HuH-7 (cell line): ENCODE measurements around the gene NELL1.

ENCODE experiments used
- DNase-seq: peaks from one replicate; pipeline ENCODE4 v3.0.0; 2011; ENCODE audit warnings: low spot score

The NELL1 gene

DNA sequence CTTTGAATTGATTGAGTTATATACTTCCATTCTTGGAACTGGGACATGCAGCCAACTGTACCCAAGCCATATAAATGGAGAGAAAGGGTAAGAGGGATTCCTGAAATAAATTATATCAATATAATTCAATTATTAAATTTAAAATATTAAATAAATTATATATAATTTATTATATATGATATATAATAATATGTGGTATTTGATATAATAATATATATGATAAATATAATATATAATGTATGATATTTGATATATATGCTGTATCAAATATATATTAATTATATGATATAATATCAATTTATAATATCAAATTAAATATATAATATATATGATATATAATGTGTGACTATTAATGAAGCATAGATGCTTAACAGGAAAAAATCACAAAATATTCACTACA lies 677.0 kb downstream of the NELL1 start:
- no peak for DNase-seq

DNA sequence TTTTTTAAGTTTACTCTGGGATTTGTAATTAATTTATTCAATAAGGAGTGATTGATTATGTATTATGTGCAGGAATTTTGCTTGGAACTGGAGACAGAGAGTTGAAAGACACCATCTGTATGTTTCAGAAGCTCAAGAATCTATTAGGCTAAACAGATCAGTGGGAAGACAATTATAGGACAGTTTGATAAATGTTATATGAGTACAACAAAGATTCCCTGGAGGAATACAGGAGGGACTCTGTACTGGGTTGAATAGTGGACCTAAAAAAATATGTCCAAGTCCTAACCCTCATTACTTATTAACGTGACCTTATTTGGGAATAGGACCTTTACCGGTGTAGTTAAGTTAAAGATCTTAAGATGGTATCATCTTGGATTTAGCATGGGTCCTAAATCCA lies 681.2 kb downstream of the NELL1 start:
- DNase-seq, result no peak

DNA sequence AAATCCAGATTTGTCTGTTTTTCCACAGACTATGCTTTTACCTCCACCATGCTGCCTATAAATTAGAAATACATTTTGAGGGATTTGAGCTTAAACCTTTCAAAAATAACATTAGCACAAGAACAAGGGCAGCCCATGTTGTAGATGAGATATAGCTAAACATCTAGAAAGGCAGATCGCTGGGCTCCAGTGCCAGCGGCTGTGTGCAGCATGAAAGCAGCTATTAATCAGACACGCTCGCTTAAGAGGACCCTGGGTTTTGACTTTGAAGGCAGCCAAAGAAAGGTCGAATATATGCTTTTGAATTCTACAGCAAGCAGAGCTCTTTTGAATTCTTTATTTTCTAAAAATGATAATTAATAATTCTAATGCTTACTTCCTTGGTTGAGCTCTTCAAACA lies 684.0 kb downstream of the NELL1 start:
- no peak for DNase-seq

DNA sequence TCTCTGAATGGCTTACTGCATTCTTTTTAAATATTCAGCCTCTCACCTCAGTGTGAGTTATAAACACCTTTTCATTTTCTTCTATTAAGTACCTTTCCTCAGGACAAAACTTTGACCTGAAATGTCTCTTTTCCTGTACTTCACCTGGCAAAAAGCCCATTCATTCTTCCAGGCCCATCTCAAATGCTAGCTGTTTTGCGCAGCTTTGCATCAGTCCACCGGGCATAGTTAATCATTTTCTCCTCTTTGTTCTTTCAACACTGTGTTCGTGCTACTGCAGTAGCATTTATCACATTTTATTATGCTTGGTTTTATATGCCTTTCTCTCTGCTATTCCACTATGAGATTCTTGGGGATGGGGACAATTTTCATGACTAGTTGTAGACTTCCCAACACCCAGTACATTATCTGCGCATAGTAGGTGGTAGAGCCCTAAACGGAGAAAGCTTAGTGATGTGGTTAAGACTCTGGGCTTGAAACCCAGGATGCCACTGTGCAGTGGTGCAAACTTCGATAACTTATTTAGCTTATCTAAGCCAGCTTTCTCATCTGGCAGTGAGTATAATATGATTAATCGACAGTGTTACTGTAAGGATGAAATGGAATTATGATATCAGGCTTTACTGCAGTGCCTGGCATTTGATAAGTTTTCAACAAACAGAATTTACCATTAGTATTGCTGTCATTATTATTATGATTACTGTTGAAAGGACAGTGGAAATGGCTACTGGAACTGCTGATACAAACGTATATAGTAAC lies 695.7 kb downstream of the NELL1 start:
- no peak for DNase-seq

DNA sequence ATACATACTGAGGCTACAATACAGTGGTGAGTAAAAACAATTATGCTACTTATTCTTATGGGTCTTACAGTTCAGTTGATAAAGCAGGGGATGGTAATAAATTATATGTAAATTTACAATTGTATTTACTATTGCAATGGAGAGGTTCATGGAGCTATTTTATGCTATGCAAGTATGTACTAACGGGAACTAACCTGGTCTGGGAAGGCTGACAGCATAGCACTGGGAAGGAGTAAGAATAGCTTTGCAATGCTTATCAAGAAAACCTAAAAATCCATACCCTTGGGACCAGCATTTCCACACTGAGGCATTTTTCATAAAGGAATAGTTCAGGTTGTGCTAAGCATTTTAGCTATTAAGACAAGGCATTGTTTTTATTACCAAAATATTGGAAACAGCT lies 700.6 kb downstream of the NELL1 start:
- DNase-seq, result no peak

DNA sequence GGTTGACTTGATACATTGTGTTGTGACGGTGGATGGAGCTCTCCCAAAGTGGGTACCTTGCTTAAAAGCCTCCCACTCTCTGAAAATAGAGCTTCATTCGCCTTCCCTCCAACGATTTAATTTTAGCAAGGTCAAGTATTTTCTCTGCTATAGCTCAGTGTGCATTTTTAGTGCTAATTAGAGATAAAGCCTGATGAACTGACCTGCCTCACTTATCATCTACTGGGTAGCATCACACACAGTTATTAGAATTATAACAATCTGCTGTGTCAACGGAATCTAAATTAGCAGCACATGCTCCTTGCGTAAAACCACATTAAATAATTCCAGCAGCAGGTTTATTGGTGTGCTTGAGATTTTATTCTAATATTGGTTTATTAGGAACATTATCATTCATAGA lies 701.7 kb downstream of the NELL1 start:
- no peak for DNase-seq

DNA sequence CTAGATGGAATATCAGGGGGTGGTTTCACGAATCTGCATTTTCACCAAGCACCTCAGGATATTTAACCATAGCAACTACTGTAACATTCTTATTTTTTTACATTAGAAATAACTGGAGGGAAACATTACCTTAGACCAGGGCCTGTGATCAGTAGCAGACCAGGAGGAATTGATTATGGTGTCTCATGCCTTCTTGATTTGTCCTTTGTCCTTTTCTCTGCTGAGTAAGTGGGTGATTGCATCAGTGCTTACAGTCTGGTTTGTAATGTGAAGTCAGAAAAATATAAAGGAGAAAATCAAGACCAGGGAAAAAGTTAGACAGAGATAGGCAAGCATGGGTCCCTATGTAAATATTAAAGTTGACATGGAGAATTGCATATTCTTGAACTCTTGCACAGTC lies 703.3 kb downstream of the NELL1 start:
- DNase-seq, result no peak

DNA sequence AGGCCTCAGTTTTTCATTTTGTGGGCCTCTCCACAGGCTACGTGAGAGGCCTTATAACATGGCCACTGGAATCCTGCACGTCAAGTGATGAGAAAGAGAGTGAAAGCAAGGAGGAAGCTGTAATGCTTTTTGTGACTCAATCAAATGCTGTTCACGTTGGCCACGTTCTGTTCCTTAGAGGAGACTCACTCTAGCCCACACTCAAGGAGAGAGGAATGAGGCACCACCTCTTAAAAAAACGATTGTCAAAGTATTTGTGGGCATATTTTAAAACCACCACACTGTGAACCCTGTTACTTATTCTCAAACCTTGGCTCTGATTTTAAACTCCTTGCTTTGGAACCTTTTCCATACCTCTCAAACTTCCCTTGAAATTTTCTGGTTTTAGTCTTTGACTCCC lies 705.0 kb downstream of the NELL1 start:
- no peak for DNase-seq

DNA sequence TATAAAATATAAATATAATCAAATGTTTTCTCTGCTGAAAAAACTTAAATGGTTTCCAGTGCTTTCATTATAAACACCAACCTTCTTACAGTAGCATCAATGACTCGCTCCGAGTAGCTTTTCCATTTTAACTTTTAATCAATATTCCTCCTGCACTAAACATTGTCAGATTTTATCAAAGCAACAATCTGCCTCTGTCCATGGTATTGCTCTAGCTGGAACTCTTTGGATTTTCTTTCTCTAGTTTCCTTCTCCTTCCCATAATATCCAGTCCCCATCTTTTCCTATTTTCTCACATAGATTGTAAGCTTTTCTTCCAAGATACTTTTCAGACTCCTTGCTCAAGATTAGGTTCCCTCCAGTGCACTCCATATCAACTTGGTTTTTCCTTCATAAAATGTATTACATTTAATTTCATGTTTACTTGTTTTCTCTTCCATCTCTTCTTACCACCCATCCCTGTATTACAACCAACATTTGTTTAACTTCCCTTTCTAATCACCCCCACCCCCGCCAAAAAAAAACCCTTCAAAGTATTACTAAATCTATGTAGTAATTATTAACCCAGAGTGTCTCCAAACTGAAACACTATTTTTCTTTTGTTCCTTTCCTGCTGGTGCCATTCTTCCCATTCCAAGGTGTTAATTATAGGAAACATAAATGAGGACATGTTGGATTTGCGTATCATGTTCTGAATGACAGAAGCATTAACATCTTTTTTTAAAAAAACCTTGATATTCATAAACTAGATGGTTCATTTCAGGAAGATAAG lies 716.5 kb downstream of the NELL1 start:
- no peak for DNase-seq

DNA sequence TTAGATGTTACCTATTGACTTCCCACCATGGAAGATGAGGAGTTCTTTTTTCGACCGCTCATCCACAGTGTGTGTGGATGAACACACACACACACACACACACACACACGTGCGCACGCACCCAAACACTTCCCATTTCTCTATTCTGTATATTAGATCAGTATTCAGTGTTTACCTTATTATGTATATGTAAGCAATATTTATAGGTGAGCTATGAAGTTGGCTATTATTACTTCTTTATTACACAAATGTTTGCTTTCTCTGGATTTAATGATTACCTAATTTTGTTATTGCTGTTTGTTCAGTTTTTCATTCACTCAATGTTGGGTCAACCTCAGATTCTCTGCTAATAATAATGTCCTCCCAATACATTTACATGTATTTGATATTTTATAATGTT lies 721.0 kb downstream of the NELL1 start:
- no peak for DNase-seq

DNA sequence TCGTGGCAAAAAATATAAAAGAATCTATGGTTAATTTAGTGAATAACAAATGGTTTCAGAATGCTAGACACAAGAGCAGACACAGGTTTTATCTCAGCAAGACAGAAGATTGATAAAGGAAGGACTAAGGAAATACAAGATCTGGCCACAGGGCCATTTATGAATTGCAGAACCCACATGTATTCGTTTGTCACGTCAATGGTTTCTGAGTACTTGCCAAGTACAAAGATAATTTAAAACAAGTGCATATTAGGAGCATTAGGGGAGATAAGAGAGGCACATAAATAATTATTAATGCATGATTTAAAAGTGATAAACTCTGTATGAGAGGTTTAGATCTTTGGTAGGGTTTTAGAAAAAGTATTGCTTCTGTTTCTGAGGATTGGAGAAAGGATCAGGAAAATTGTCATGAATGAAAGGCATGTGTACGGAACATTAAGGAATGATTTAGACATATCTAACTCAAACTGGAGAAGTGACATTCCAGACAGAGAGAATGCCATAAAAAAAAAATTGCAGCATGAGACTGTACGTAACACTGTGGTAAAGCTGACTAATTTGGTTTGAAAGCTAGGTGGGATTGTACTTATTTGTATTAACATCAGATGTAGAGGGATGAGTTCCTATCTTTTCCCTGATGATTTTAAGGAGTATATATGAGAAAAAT lies 727.1 kb downstream of the NELL1 start:
- DNase-seq, result no peak

DNA sequence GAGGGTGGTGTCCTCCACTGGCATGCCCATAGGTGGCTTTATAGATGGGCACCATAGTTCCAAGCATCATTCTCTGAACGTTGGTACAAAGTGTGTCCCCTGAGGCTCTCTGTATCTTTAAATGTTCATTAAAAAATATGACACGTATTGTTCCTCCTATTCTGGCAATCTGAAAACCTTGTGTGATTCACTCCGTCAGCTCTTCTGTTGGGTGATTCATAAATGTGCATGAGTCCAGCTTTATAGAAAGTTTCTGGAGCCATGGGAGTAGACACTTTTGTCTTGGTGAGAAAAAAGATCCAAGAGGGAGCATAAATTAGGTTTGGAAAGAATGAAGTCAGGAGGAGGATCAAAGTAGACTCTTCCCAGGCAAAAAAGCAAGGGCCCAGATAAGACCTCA lies 728.8 kb downstream of the NELL1 start:
- no peak for DNase-seq

DNA sequence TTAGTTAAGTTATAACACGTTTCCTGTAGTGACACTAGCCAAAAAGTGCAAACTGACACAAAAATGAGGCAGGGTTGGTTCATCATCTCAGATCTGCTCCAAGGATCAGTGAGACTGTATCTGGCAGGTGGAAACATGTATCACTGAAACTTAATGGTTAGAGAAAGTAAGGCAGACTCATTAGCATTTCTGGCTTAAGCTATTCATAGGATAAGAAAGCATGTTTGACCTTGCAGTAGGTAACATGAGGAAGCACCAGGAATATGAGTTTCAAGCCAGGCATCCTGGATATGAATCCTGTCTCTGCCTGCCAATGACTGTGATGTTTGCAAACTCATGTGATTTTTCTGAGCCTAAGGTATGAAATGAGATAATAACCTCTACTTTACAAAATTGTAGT lies 732.1 kb downstream of the NELL1 start:
- no peak for DNase-seq

DNA sequence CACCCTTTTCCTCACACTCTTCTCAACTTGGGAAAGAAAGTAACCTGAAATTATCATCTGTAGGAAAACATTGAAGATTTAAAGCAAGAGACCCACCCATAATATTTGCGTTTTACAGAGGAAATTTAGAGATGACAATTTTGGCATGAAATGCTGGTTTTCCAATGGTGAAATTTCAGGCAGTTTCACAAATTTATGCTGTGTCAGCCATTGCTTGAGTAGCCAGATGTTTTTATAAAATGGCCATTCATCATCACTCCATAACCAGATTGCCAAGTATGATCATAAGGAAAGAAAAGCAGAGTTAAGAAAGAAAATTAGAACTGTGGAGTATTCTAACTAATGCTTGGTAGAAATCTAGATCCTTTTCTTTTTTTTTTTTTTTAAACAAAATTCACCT lies 732.9 kb downstream of the NELL1 start:
- DNase-seq, result no peak

DNA sequence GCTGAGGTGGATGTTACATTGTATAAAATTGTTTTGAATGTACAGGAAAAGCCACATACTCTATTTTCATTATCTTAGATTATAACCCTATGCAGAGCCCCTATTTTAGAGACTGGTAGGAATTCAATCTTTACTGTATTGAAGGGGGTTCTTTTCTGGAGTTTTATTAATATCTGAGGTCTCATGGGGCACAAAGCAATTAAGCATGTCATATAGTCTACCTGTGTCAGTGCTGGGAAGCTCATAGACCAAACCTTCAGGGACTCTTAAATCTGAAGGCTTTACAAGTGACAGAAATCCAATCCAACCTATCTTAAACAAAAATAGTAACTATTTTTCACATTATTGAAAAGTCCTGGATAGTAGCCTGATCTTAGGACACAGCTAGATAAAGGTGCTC lies 733.7 kb downstream of the NELL1 start:
- DNase-seq, result no peak

DNA sequence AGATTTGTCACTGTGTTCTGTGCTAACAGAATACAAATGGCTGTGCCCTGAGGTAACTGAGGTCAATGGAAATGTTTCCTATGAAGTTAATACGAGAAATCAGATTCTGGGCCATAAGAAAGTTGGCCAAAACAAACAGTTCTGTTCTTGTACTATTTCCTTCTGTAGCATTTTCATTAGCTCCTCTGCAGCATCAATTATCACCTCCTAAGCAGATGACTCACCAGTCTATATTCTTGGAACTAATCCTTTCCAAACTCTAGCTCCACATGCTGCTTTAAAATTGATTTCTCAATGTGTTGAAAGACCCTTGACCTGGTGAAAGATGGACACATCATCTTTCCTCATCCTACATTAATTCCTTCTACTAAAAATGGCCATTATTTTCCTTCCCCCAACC lies 736.0 kb downstream of the NELL1 start:
- no peak for DNase-seq

DNA sequence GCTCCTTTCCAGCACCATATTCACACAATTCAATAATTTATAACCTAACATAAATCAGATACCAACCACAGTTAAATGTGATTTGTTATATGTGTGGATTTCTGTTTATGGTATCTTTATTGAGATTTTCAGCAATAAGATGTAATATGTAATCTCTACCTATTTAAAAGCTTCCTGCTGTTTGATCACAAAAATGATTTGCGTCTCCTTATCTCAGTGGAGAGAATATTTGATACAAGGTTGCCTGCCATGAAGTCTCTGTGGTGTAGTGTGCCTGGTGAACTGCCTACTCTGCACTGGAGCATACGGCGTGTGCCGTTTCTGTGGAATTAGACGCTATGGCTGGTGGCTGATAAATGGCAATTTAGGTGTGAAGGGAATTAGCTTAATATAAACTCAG lies 741.1 kb downstream of the NELL1 start:
- no peak for DNase-seq

DNA sequence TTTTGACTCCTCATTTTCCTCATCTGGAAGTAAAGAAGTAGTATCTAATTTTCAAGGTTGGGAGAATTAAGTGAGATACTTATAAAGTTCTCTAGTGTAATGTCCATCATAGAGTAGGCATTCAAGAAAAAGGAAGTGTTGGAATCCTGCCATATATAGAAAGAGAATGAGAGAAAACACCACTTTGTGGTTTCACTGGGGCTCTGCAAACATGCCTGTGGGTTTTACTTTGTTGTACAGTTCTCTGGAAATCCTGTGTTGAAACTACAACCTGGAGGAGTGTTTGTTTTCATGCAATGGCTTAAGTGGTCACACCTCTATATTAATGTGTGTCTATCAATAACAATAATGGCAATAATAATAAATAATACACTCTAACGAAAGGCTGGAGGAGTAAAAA lies 741.7 kb downstream of the NELL1 start:
- no peak for DNase-seq

DNA sequence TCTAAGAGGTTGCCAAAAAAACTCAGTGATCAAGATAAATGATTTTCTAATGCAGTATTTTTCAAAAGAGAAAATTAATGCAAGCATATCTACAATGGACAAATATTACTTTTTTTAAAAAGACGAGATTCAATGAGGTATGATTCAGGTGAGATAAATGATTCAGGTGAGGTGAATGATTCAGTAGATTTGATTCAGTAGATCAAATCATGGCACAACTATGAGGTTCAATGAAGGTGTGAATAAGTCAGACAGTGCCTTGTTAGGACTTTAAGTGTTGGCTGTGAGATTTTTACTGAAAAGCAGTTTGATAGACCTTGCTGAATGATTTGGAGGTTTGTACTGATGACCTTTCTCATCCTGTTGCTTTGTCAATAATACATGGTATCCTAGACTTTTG lies 742.2 kb downstream of the NELL1 start:
- no peak for DNase-seq

DNA sequence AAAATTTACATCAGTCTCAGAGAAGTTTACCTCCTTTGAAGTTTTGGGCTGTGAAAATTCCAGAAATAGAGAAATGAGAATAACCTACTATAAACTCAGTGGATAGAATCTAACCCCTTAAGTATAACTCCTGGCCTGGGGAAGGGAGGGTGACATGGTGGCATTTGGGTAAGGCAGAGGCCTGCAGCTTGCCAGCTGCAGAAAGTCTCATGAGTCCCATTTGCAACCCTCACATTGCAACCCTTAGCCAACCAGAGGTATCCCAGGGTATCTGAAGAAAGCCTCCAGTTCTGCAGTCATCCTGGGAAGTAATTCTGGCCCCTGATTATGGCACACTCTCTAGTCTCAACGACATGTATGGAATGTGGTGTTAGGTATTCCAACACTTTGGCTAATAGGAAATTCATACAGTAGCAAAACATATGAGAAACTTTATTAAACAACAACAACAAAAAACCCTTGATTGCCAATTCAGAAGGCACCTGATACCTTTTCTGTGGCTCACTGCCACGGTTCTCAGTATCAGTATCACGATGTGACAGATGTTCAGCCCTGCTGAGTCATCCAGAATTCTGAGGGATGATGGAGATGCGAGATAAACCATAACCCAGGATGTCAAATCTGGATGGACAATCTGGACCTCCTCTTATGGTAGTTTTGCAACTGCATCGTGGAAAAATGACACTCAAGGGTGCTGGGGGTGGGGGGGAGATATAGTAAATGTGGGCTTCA lies 743.4 kb downstream of the NELL1 start:
- no peak for DNase-seq

DNA sequence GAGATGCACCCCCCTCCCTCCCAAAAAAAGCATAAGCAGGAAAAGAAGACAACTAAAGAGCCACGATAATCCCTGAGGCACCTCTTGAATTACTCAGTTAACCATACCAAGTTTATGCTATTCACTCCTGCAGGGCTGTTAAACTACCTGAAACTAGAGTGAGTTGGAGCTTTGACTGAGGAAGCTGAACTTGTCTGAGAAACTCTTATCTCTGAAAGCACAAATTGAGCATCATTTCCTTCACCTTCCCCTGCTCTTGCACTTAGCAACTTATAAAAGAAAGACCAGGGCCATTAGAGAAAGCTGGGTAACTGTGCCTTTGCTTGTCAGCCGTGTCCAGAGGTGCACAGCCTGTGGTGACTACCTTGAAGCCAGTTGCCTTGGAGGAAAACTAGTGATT lies 745.6 kb downstream of the NELL1 start:
- DNase-seq, result no peak

DNA sequence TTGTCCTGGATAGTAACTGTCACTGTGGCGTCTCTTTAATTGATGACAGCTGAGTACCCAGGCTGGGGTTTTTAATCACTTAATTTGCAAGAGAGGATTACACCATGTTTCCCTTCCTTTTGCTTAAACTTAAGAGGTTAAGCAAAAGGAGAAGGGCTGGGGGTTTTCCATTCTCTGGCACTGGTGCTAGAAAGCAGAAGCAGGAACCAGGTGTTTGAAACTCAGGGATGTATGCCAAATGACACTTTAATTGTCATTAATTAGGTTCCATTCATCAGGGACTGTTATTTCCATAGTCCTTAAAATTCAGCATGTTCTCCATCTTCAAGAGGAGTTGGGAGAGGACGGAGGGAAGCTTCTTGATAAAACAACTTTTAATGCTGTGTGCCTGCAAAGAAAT lies 746.2 kb downstream of the NELL1 start:
- DNase-seq, result no peak
